ENCODE data around the gene SEC14L3.
"Not testable (repeated sequence)": the region's sequence is repeated elsewhere in the genome, so short reads cannot be mapped to it uniquely, and the experiment has no call there.

Gene SEC14L3

DNA sequence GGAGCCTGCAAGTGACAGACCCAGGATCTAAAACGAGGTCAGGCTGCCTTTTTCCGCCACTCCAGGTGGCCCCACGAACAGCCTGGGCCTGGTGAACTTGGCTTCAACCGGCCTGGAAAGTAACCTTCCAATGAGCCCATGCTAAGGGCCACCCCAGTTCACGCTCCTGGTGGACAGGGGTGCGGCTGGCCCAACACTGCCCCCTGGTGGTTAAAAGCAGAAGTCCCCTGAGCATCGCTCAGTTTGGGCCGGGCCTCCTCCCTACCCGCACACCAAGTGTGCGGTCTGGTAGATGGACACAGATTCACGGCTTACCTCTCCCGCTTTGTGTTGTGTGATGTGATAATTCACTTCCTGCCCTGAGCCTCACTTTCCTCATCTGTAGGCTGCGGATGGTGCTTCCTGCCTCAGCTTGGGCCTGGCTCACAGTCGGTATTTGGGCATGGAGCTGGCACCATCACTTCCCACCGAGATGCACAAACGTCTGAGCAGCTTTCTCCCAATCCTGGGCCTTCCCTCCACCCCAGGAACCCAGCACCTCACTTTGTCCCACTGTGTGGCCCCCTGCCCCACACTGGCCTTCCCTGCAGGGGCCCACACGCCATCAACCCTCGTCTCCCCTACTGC is 13.7 kb upstream of the SEC14L3 start:
- FAIRE-seq: no peak

DNA sequence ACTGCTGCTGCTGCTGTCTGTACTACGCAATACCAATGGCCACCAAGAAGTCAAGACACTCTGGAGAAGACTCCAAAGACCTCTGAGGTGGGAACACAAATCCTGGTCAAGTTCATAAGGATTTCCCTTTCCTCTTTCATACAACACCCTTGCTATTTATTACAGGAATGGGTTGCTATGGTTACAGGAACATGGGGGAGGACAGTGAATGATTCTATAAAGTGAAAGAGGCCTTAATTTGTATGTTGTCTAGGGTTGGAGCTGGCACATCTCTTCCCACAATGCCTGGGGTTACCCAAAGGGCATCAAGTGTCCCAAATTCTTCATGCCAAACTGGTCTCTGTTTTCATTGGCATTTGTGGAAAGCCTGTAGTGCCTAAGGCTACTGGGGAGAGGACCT is 11.4 kb upstream of the SEC14L3 start:
- FAIRE-seq: no peak

GRCh38 chr22:30481711-30482110 is 9.9 kb upstream of the SEC14L3 start:
- FAIRE-seq: no peak

DNA sequence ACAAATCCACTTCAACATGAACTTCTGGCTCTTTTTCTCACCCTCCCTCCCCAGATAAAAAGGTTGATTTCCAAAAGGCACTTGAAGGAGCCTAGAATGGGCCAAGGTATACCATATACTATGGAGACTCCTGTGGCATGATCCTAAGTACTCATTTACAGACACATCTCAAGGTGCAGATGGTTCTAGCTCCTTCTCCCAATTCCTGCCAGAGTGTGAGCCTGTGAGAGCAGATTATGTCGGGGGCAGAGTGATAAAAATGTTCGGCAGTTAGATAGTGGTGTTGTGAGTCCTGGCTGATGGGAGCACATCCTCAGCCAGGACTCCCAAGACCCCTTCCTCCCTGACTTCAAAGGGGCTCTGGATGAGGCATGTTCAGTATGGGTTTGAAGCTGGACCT is 8.2 kb upstream of the SEC14L3 start:
- no peak for FAIRE-seq

DNA sequence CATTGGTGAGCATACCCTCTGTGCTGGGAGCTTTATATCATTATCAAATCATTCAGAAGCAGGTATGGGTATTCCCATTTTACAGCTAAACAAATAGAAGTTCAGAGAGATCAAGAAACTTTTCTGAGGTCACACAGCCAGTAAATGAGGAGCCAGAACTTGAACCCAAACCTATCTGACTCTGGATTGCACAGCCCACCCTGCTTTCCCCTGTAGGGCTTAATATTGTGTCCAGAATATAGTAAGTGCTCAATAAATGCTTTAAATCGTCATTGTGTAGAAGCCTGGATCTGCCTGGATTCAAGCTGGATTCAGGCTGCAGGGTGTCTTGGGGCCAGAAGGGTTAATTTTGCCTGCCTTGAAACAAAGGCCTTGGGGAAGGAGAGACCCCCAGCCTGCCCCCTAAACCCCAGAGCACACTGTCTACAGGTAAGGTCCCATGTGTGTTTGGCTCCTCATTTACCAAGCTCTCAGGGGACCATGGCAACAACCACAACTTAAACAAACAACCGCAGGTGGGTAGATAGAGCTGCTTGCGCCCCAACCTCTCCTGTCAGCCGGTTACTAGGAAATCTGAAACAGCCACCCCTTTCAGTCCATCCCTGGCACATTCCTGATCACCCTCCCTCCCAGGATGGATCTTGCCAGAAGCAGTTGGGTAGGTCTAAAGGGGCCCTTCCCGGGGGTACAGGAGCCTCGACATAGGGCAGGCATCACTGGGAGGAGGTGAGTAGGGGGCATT is 3.0 kb upstream of the SEC14L3 start:
- FAIRE-seq: no peak

- FAIRE-seq: no peak
These were observed 2.3 kb upstream of the SEC14L3 start for GRCh38 chr22:30474121-30474520.

DNA sequence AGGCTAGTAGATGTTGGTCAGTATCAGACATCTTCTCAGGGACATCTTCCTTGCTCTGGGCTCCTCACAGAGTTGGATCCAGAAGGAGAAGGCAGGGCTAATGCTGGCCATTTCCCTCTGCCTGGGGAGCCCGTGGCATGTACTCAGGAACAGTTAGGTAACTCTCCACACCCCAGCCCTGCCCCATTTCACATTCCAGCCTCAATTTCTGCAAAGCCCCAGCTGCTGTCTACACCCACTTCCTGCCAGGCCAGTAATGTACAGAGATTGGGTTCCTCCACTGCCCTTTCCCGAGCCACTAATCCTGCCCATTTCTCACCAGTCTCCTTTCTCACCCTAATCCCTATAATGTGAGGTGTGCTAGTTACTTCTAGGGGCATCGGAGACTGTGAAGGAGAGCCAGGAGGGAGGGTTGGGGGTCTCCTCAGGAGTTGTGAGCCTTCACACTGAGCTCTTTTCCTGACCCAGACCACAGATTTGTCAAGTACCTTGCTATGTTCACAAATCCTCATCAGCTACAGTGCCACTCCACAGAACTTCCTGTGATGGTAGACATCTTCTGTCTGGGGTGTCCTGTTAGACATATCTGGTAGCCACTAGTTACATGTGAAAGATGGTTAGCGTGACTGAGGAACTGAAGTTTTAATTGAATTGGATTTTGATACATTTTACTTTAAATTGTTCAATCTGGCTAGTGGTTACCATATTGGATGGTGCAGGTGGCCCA is 1.3 kb upstream of the SEC14L3 start:
- FAIRE-seq: no peak

DNA sequence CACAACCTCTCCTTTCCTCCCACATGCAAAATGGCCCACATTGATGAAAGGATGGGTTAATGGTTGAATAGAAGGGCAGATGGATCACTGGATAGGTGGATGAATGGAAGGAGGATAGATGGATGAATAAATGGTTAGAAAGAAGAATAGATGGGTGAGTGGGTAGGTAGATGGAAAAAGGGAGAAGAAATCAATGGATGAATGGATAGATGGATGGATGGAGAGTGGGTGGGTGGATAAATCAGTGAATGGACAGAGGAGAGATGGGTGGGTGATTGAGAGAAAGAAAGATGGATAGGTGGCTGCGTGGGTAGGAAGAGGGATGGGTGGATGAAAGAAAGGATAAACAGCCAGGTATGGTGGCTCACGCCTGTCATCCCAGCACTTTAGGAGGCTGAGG is 1.2 kb downstream of the SEC14L3 start:
- FAIRE-seq: no peak

- no peak for FAIRE-seq
These were observed 2.7 kb downstream of the SEC14L3 start for GRCh38 chr22:30469165-30469564.

DNA sequence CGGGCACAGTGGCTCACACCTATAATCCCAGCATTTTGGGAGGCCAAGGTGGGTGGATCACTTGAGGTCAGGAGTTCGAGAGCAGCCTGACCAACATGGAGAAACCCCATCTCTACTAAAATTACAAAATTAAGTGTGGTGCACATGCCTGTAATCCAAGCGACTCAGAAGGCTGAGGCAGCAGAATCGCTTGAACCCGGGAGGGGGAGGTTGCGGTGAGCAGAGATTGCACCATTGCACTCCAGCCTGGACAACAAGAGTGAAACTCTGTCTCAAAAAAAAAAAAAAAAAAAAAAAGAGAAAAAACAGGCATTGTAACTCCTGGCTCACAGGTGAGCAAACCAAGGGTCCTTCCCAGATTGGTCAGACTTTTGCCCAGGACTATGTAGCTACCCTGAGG is 11.3 kb downstream of the SEC14L3 start:
- not testable (repeated sequence) for FAIRE-seq

- no peak for FAIRE-seq
These were observed 11.7 kb downstream of the SEC14L3 start for GRCh38 chr22:30460147-30460546.

- no peak for FAIRE-seq
These were observed 12.4 kb downstream of the SEC14L3 start for GRCh38 chr22:30459181-30460052.

DNA sequence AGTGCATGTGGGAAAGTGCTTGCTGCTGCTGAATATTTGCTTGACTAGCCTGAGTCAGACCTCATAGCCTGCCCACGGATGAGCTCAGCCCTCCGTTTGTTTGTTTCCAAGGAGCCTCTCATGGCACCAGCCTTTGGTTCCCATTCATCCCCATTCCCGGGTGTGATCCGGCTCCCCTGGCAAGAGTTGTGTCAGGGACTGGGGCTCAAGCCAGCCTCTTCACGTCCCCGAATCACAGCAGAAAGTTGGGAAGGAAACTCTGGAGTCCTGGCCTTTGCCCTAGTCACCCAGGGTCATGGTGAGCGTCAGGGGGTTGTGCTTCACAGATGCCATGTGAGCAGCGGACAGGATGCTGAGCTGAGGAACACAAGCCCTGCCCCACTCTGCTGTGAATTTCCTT is 13.8 kb downstream of the SEC14L3 start:
- FAIRE-seq: no peak

- FAIRE-seq: no peak
These were observed 16.6 kb downstream of the SEC14L3 start for GRCh38 chr22:30455075-30455840.

DNA sequence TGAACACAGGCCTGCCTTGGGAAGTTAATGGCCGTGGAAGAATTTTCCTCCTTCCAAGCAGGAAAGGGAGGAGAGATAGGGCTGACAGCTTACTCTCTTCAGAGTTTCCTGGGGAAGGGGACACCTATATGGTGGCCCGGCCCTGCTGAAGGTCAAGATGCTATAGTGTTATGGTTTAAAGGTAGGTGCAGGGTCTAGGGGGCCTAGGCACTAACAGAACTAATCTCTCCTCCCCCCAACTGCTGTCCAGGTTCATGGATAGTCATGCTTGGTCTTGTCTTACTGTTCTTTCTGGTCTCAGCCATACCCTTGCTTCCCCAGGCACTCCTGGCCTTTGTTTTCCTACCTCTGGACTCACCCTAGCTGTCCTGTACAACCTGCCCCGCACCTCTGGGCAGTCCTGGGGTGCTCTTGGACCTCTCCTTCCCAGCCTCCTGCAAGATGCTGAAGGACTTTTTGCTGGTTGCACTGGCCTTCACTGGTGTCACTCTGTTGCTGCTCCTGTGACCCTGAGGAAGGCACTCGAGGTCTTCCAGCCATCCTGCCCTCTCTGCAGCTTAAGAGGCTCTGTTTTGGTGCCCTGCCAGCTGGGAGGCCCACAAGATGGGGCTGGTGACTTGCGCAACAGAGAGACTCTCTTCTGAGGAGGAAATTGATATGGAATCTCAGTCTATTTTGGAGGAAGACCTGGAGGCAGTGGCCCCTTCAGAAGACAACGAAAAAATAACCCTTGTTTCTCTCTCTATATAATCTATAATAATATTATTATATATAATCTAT is 17.9 kb downstream of the SEC14L3 start:
- FAIRE-seq: no peak

DNA sequence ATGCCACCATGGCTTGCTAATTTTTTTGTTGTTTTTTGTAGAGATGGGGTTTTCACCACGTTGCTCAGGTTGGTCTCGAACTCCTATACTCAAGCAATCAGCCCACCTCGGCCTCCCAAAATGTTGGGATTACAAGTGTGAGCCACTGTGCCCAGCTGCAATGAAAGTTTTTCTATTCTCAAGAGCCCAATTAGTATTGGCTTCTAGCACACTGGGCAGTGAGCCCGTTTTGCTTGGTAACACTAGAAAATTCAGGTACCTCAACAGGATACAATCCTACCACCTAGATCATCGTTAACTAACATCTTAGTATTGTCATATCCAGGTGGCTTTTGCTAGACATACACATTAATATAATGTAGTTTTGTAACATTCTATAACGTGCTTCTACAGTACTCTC is 19.0 kb downstream of the SEC14L3 start:
- no peak for FAIRE-seq

GRCh38 chr22:30451488-30451887 is 20.3 kb downstream of the SEC14L3 start:
- FAIRE-seq: not testable (repeated sequence)

GRCh38 chr22:30447656-30448055 is 24.2 kb downstream of the SEC14L3 start:
- FAIRE-seq: no peak

DNA sequence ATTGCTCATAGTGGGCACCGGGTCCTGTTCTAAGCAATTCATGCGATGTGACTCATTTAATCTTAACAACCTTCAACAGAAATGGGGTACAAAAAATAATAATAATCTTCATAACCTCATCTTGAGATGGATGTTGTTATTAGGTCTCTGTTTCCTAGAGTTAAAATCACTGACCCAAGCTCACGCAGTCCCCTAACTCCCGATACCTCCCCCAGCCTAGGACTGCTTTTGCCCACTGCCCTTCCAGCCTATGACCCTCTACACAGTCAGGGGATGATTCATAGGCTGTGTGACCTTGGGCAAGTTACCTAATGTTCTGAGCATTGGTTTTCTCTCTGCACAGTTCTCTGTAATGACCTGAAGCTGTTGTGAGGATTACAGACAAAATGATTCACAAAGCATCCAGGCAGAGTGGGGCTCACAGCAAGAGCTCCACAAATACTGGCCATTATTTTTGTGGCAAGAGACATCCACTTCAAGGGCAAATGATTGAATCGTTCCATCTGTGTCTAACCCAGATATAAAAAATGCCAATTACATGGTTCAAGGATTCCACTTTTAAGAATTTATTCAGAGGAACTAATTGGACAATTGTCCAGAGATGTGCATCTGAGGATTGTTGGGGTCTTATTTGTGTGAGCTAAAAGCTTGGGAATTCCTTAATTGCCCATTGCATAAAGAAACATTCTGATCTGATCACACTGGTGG is 26.2 kb downstream of the SEC14L3 start:
- no peak for FAIRE-seq

DNA sequence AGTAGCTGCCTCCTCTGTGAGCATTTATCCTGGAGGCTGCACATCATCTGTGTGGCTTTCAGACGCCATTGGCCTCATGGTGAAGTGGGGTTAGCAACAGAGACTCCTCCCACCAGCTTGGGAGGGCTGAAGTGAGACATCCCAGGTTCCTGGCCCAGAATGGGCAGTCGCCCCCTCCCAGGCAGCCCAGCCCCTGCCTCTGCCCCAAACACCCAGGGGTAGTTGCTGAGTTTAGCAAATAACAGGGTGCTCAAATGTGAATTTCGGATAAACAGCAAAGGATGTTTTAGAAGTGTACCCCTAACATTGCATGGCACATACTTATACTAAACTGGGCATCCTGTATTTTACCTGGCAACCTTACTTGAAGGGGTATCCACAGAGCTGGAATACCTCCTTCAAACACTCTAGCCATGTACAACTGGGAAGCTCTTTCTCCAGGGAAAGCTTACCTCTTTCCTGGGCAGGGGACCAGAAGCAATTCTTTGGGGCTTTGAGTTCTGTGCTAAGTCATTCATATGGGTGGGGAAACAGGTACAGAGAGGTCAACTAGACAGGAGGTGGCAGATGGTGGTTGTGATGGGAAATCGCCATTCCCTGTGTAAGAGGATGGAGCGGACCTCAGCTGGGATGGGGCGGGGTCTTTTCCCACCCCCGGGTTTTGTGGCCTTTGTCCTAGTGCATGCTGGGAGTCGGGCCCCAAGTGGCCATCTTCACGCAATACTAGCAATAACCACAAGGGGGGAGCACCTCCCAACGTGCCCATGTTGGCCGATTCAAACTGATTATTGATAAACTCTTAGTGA is 27.0 kb downstream of the SEC14L3 start:
- no peak for FAIRE-seq

Data from colon (tissue), 2 donors.